Upper lobe of left lung (tissue), 4 donors: ENCODE data around the gene WASF1.

Experiments used
- EP300 ChIP-seq, 4 donors: sonication (generic); formaldehyde crosslinking; IDR thresholded peaks; one replicate each; pipeline ENCODE4 v1.5.1; 2017; ENCODE audit warnings: antibody characterized with exemption in 4 of 4, control low read depth in 2 of 4
- TF ChIP-seq, protein P1 (sequence below), 6 experiments: fragments of 450-650 bp in 4 of 6; fragments of 200-600 bp in 2 of 6; sonication (generic) in 2 of 6; IDR thresholded peaks; one replicate each; pipeline ENCODE4 v1.5.1; 2016 to 2019; ENCODE audit warnings: antibody characterized with exemption in 6 of 6

DNA sequence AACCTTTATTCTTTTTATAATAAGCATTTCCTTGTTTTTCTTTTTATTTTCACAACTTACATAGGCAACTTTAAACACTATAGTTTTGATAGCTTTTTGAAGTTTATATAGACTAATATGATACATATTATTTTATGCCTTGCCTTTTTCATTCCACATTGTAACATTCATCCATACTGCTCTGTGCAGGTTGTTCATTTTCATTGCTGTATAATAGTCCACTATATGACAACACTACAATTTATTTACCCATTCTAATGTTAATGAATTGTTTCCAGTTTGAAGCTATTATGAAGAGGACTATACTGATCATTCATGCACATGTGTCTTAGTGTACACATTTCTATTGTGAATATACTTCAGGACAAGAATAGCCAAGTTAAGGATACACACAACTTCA is 49.1 kb downstream of the WASF1 start:
- no peak for TF ChIP-seq EP300 (IDR thresholded peaks at IDR 0.05)
- TF ChIP-seq, protein P1, sequence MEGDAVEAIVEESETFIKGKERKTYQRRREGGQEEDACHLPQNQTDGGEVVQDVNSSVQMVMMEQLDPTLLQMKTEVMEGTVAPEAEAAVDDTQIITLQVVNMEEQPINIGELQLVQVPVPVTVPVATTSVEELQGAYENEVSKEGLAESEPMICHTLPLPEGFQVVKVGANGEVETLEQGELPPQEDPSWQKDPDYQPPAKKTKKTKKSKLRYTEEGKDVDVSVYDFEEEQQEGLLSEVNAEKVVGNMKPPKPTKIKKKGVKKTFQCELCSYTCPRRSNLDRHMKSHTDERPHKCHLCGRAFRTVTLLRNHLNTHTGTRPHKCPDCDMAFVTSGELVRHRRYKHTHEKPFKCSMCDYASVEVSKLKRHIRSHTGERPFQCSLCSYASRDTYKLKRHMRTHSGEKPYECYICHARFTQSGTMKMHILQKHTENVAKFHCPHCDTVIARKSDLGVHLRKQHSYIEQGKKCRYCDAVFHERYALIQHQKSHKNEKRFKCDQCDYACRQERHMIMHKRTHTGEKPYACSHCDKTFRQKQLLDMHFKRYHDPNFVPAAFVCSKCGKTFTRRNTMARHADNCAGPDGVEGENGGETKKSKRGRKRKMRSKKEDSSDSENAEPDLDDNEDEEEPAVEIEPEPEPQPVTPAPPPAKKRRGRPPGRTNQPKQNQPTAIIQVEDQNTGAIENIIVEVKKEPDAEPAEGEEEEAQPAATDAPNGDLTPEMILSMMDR (IDR thresholded peaks at IDR 0.05), result no peak
